Stimulated activated CD4-positive, alpha-beta T cell treated with anti-CD3 and anti-CD28 coated beads, TNF-alpha, amount 100 ng/mL, for 4 hours (primary cell): ENCODE measurements around the gene XYLT1.

ENCODE experiments used
- DNase-seq, 3 experiments: peaks; one replicate each; pipeline ENCODE4 v3.0.0-alpha.2; 2020; ENCODE audit warnings: low read depth in 3 of 3

Gene XYLT1

DNA sequence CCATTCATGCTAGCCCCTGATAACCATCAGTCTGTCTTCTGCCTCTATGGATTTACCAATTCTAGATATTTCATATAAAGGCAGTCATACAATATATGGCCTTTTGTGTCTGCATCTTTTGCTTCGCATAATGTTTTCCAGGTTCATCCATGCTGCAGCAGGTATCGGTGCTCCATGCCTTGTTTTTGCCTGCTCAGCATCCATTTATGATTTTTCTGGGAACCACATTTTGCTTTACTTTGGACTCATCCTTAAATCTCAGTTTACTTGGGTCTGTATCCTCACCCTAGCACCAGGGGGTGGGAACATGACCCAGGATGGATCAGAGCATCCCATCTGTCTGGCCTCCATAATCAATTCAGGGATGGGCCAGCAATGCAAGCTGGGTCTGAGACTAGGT is 325.7 kb downstream of the XYLT1 start:
- no peak for DNase-seq

DNA sequence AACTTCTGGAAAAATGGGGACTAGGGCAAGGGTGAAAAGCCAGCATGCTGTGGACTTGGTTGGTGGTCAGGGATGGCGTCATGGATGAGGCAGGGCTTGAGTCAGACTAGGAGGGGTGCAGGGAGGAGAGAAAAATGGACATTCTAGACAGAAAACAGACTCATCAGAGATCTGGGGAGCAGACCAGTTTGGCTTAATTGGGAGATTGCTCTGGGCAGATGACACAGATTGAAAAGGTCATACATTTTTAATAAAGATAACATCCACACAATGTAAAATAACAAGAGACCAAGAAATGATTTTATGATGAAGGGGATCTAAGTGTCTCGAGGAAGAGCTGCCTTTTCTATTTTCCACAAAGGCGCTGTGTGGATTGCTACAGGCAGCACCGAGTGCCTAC is 326.3 kb downstream of the XYLT1 start:
- DNase-seq = no peak

DNA sequence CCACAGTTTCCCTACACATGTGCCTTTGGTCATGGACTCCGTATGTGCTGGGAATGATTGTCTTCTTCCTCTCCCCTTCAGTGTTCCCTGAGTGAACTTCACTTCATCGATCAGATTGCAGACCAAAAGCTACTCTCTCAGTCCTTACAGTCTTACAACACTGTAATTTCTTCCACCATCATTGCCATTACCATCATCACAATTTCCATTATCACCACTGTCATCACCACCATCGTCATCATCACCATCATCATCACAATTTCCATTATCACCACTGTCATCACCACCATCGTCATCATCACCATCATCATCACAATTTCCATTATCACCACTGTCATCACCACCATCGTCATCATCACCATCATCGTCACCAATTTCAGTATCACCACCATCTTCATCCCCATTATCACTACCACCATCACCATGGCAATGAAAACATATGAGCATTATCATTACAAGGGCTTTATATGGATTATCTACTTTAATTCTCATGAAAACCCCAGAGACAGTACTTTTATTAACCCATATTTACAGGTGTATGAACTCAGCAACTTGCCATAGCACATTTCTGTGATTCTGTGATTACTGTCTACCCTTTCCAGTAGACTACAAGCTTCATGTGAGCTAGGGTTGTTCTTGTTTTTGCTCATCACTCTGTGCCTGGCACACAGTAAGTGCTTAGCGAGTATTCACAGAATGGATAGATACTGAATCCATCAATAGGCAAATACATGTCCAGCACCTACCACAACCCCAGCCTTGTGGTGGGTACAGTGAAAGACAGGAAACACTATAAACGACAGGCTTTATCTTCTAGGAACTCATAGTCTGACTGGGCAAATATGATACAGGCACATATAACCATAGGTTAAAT is 327.0 kb downstream of the XYLT1 start:
- DNase-seq = no peak

DNA sequence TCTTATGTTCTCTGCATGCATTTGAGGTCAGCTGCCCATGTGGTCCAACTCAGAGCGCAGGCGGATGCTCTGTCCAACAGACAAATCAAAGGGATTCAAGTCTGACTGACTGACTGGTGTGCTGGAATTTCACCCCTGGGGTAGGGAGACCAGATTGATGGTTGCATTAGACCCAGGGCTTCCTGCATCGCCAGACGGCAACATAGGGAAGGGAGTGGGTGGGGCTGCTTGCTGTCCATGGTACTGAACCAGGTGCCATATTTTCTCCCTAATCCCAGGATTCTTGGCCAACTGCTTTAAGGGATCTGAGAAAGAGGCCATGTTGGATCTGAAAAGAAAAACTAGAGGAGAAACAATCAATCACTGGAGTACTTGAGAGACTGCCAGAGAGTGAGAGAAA is 332.0 kb downstream of the XYLT1 start:
- DNase-seq = no peak

DNA sequence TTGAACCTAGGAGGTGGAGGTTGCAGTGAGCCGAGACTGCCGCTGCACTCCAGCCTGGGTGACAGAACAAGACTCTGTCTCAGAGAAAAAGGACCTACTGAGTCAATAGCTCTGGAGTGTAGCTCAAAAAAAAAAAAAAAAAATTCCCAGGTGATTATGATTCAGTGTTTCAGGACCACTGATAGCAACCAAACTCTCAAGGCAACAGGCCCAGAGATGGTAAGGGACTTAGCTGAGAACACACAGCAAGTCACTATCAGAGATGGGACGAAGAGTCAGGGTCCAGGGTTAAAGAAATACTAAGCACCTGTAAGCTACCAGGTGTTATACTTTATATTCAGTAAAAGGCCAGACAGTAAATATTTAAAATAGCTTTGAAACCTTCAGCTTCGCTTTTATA is 335.3 kb downstream of the XYLT1 start:
- DNase-seq = no peak

DNA sequence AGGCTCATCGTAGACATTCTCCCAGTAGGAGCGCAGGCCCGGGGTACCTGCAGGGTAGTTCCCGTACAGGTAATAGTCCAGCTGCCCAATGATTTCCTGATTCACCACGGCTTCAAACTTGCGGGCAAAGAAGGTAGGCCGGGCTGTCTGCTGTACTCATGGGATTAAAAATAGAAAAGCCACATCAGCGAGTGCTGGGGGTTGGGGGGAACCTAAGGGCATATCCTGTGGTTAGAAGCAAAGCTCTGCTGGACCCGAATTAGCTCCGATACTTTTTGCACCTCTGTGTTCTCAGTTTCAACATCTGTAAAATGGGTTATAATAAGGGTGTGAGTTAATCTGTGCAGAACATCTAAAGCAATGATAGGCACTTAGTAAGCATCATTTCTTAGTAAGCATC is 336.2 kb downstream of the XYLT1 start:
- DNase-seq = no peak

DNA sequence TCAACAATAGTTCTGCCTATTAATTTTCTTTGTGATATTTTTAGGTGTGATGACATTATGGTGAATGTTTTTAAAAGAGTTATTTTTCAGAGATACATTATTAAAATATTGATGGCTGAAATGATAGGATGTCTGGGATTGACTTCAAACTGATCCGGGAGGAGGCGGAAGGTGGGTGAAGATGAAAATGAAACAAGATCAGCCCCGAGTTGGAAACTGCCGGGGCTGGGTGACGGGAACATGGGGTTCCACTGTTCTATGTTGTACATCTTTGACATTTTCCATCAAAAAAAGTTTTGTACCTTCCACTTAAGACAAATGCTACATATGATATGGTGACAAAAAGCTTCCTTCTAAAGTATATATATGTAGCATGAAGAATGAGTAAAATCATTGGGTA is 336.9 kb downstream of the XYLT1 start:
- DNase-seq = no peak

DNA sequence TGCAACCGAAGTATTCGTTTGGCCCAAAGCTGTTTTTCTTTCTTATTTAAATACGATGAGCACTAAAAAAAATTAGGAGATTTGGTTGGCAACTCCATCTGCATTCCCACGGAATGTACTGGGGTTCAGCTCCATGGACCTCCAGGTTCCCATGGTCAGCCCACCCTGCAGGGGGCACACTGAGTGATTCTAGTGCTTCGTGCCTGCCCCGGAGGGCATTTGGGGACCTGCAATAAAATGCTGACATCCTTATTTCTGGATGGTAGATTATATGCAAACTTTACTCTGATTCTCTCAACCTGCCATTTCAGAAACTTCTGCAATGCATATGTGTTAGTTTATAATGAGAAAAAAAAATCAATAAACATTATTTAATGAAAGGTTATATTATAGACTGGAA is 339.4 kb downstream of the XYLT1 start:
- no peak for DNase-seq

DNA sequence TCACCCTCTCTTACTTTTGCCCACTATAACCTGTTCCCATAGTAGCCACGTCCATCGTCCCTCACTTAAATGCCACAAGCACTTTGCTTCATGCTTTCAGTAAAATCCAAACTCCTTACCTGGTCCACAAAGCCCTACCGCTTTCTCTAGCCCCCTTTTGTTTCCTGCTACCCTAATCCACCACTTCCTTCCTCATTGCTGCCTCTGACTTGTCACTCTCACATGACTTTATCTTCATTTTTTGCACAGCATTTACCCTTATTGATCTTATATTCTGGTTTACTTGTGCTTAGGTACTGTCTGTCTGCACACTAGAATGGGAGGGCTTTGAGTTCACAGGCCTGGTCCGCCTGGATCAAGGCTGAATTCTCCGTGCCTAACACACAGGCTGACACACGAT is 340.0 kb downstream of the XYLT1 start:
- no peak for DNase-seq

DNA sequence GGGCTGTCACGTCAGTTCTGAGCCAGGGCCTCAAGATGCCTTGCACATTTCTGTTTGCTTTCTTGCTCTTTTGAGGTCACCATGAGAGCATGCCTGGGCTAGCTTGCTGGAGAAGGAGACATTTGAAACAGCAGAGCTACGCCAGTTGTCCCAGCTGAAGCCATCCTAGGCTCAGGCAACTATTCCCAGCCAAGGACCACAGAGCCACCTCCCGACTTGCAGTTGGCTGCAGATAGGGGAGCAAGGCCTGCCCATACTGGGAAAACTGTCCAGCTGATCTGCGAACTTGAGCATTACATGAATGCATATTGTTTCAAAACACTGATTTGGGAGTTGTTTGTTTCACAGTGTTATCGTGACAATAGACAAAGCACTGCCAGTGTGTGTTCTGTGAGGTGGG is 340.8 kb downstream of the XYLT1 start:
- DNase-seq = no peak

DNA sequence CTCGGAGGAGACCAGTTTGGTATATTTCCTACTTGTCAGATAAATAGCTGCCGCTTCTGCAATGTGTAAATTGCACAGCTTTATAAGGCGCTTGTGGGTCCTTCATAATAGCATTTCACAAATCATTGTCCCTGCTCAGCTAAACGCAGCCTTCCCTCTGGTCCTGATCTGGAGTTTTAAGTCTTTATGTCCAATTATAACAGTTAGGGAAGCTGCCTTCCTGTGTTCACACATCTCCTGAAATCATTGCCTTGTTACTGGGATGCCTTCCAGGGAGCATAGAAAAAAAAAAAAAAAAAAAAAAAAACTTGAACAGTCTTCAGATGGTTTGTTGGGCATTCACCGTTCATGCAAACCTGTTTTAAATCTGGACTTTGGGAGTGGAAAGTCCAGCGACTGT is 342.0 kb downstream of the XYLT1 start:
- DNase-seq = no peak

DNA sequence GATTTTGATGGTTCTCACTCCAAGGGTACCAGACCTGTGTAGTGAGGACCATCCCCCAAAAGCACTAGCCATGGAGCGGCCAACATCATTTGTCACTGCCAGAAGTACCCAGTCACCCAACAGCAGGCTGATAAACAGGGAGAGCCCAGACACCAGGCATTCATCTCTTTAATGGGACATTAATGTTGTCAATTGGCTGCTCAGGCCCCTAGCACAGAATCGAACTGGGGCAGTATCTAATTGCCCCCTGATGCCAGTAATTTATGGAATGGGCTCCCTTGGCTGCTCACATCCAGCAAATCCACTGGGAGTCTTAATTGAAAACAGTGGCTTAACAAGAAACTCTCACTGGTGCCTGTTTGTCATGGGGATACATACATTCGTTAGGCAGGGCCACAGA is 344.6 kb downstream of the XYLT1 start:
- DNase-seq = no peak

DNA sequence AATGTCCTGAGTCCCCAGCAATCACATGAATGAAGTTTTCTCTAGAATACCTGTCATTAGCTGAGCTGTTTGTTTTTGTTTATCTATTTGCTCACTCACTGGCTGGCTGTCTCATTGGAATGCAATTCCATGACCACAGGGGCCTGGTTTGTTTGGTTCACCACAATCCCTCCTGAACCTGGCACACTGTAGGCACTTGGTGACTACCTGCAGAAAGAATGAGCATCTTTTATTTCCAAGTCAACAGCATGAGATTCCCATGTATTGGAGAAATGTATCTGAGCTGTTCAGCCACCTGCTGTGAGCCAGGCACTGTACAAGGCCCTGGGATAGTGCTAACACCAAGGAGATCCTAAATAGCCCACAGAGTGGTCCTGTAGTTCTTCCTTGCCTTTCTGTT is 345.1 kb downstream of the XYLT1 start:
- no peak for DNase-seq

DNA sequence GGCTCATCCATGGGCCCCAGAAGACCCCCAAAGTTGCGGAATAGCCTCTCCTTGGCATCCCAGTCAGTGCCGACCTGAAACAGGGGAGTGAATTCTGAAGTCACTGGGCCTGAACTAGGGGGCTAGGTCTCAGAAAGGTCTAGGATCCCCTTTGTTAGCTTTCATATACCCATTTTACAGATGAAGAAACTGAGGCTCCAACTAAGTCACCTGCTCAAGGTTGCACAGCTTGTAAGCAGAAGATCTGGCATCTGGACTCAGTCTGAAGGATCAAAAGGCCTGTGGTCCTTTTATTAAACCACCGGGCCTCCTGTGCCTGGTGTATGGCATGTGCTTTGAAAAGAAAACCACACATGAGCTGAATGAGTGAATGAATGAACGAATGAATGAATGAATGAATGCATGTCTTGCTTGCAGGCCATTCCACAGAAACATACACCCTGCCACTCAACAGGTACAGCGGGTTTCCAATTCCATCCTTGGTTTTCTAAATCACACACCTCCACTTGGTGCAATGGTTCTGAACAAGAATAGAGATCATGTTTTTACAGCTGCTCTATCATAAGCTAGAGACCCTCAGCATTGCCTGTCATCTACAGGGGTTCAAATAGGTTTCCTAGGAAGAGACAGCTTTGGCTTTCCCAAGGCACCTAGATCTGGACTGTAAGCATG is 352.7 kb downstream of the XYLT1 start:
- DNase-seq = no peak

DNA sequence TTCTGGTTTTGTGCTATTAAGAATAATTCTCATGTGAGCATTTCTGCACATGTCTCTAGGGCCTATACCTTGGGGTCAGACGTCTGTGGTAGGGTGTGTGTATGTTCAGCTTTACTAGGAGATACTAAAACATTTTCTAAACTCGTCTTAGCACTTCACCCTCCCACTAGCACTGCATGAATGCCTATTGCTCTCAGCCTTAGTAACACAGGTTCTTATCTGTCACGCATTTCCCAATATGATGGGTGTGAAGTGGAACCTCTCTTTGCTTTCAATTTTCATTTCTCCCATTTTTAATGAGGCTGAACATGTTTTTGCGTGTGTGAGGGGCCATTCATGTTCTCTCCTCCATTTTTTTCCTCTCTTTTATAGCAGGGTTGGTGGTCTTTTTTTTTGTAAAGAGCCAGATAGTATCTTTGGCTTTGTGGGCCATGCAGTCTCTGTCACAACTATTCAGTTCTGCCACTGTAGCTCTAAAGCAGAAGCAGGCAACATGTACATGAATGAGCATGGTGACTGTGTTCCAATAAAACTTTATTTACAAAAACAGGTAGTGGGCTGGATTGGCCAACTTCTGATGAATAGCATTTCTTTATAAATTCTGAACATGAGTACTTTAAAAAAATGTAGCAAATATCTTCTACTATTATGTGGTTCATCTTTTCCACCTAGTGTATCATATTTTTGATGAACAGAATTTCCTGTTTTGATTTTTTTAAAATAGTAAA is 354.0 kb downstream of the XYLT1 start:
- no peak for DNase-seq

DNA sequence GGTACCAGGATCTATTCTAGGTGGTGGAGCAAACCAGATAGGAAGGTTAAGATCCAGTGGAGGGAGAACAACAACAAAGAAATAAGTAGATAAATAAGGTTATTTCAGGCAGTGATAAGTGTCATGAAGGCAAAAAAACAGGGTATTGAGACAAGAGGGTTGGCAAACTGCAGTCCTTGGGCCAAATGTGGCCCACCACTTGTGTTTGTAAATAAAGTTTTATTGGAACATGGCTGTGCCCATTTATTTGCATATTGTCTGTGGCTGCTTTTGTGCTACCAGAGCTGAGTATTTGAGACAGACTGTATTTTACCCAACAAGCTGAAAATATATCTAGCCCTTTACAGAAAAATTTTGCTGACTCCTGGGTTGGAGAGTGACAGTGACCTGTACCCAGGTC is 361.3 kb downstream of the XYLT1 start:
- no peak for DNase-seq

DNA sequence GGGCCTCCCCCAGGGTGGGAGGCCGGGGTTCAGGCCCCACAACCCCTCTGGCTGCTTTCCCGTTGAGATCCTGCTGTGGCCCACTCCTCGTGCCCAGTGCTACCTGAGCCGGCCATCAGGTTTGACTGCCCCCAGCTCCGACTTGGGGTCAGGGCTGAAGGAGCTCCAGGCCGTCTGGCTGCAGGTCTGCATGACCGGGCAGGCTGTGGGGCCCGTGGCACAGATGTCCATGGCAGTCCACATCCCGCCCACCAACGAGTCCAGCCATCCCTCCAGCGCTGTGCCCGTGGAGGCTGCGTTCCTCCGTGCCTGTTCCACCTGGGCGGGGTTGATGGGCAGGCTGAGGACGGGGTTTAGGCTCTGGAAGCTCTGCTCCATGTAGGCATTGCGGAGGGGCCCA is 362.2 kb downstream of the XYLT1 start:
- DNase-seq = no peak

DNA sequence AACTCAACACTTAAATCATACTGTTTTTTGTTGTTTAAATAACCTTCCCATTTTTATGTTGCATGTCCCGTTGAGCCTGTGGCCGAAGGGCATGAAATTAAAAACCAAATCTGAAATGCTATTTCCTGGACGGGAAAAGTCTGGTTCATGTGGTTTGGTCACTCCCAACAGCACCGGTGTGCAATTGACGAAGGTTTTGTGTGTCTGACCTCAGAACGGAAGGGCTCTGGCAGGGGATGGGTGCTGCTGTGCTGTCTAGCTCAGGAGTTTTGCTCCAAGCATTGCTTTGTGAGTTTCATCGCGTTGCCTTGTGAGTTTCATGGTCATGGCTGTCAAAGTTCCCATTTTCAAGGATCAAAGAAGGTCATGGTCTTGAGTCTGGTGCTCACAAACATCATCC is 363.3 kb downstream of the XYLT1 start:
- DNase-seq = no peak

DNA sequence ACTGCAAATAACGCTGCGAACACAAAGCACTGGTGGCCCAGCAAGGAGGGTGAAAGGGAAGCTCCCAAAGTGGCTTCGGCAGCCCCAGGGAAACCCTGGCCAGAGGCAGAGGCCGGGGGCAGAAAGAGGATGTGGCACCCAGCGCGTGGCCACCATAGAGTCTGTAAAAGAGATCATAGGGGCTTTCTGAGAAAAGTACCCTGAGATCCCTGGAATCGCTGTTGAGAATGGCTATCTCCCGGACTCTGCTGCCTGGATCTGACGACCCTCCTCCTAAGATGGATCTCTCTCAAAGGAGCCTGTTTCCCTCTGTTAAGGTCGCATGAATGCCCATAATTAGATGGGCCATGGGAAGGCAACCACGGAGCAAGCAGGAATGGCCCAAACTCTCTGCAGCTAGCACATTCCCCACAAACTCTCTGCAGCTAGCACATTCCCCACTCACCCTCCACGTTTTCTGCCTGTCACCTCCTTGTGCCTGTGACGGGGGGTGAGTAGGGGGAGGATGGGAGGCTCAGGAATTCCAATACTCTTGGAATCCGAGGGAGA is 364.4 kb downstream of the XYLT1 start:
- no peak for DNase-seq

DNA sequence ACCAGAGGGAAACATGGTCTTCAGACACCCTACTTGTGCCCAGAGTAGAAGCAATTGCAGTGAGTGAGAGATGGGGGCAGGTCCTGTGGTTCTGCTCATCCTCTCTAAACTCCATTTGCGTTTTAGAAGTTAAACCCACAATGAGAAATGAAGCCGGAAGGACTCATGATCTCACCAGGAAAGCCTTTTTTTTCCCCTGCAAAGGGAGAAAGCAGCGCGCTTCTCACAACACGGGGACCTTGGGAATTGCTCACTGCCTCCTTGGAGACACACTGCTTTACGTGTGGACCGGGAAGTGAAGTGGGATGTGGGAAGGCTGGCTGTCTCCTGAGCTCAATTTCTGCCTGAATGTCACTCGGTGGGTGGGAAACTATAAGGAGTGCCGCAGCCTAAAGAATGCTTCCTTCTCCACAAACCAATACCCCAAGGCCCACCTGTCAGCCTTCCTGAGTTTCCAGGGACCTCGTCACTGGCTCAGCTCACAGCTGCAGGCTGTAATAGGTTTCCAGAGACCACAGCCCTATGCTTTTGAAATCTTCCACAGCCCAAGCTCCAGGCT is 365.4 kb downstream of the XYLT1 start:
- DNase-seq = no peak

DNA sequence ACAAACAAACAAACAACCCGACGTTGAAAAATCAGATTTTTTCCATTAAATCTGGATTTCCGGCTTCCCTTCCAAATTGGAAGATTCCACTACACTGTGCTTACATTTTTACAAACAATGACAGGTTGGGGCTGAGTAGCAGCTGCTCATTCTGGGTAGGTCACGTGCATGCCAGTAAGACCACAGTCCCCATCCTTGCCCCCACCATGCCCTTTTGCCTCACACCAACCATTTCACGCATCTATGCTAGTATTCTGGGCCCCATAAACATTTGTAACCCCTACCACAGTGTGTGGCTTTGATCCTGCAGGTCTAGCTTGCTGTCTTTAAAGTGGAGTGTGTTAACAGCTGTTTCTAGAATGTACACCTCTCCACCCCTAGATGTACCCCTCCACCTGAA is 366.1 kb downstream of the XYLT1 start:
- DNase-seq = no peak

DNA sequence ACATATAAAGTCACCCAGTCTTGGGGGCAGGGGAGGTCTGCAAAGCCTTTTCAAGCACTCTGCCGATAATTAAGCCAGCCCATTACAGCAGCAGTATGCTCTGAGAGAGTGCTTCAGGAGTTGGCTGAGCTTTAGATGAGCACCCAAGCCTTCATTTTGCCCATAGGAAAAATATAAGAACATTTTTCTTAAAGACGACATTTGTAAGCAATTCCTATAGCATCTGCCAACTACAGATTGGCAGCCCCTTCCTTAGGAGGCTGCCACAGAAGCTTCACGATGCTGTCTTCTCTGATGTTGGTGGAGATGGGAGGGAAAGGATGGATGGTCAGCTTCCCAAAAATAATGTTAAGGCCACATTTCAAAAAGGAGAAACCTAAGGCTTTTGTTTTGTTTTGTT is 367.5 kb downstream of the XYLT1 start:
- DNase-seq = no peak
